ENCODE data around the gene RSPH4A. TPM values are rescaled to one million over a fixed set of nuclear protein-coding genes. Genes with fewer than 3 reads are reported as not detected.

Gene RSPH4A
- total and polyA plus RNA-seq, 10 donors: 0.17 to 1.8 (median 0.63) TPM

GRCh38 chr6:116625872-116626271 lies 9.6 kb downstream of the RSPH4A start:
- no peak for DNase-seq
- intact Hi-C loops (cut with DNase I; ENCODE audit: low total_unique reads): no loop called here
- Histone ChIP-seq H3K4me1 (peaks cover 0 to 16% (median 10%) of the 10 kb centered on the region in 6 donors), H3K4me3 (no peak overlapping the region), H3K9me3 (no peaks in the 10 kb centered on the region), H3K36me3 (no peaks in the 10 kb centered on the region), H3K27ac (no peak overlapping the region), H3K27me3 (replicated peaks in 1 of 7) (no peaks in the 10 kb centered on the region)
- WGBS, 5 donors: 74 to 89% (median 88%) methylated on average over 3 of the region's 3 CpGs
- TF ChIP-seq CTCF (IDR thresholded peaks at IDR 0.05 in 8 of 11, conservative IDR thresholded peaks at IDR 0.05 in 3 of 11) (no peak), POLR2A (IDR thresholded peaks at IDR 0.05) (no peak), POLR2AphosphoS5 (IDR thresholded peaks at IDR 0.05) (no peak)

GRCh38 chr6:116629563-116629981 lies 13.3 kb downstream of the RSPH4A start:
- Histone ChIP-seq H3K27me3 (replicated peaks in 1 of 7) (no peaks in the 10 kb centered on the region), H3K27ac (peak overlapping the region in 3 of 8 donors; percentile 5 to 37 (median 35)), H3K4me3 (no peak overlapping the region), H3K4me1 (peaks cover 0 to 29% (median 16%) of the 10 kb centered on the region in 6 donors), H3K36me3 (peaks cover 0 to 23% (median 8%) of the 10 kb centered on the region in 6 donors), H3K9me3 (no peaks in the 10 kb centered on the region)
- WGBS, 5 donors: 14 to 39% (median 32%) methylated on average over 5 of the region's 5 CpGs
- intact Hi-C loops (cut with DNase I; ENCODE audit: low total_unique reads): no loop called here
- DNase-seq: no peak
- TF ChIP-seq POLR2AphosphoS5 (IDR thresholded peaks at IDR 0.05) (peak in 1 of 3 donors; percentile 55), POLR2A (IDR thresholded peaks at IDR 0.05) (no peak)

GRCh38 chr6:116631379-116631990 lies 15.2 kb downstream of the RSPH4A start:
- WGBS, 5 donors: 36 to 44% (median 39%) methylated on average over 5 of the region's 5 CpGs
- peaks cover 0 to 29% (median 16%) of the 10 kb centered on the region in 6 donors for H3K4me1 ChIP-seq
- DNase-seq: no peak
- H3K36me3 ChIP-seq: peaks cover 0 to 39% (median 12%) of the 10 kb centered on the region in 6 donors
- intact Hi-C loops (cut with DNase I; ENCODE audit: low total_unique reads): no loop called here
- peak overlapping the region in 7 of 8 donors; percentile 2 to 57 (median 30) for H3K27ac ChIP-seq
- H3K4me3 ChIP-seq: no peak overlapping the region
- no peaks in the 10 kb centered on the region for H3K27me3 ChIP-seq (replicated peaks in 1 of 7)
- TF ChIP-seq POLR2A (IDR thresholded peaks at IDR 0.05) (no peak), POLR2AphosphoS5 (IDR thresholded peaks at IDR 0.05) (peak in 2 of 3 donors; percentile 21 to 87)
- H3K9me3 ChIP-seq: no peaks in the 10 kb centered on the region

- no peak for TF ChIP-seq POLR2A (IDR thresholded peaks at IDR 0.05)
- TF ChIP-seq CTCF (IDR thresholded peaks at IDR 0.05 in 8 of 11, conservative IDR thresholded peaks at IDR 0.05 in 3 of 11): no peak
- TF ChIP-seq POLR2AphosphoS5 (IDR thresholded peaks at IDR 0.05): no peak
- Histone ChIP-seq H3K9me3 (no peaks in the 10 kb centered on the region), H3K4me1 (peaks cover 0 to 29% (median 16%) of the 10 kb centered on the region in 6 donors), H3K4me3 (no peak overlapping the region), H3K27ac (no peak overlapping the region), H3K27me3 (replicated peaks in 1 of 7) (no peaks in the 10 kb centered on the region), H3K36me3 (peaks cover 0 to 57% (median 15%) of the 10 kb centered on the region in 6 donors)
- no peak for DNase-seq
- intact Hi-C loops (cut with DNase I; ENCODE audit: low total_unique reads): no loop called here
- 65 to 73% (median 69%) methylated on average over 2 of the region's 2 CpGs for WGBS, 5 donors
Measured at GRCh38 chr6:116633685-116634084, 17.4 kb downstream of the RSPH4A start.

- no peak overlapping the region for H3K27ac ChIP-seq
- no peak overlapping the region for H3K4me3 ChIP-seq
- intact Hi-C loops (cut with DNase I; ENCODE audit: low total_unique reads): loop anchor here (5.0 kb wide), 1 partner anchor 111 kb away; no protein-coding TSS in a partner anchor
- H3K4me1 ChIP-seq: peaks cover 0 to 4% (median 0%) of the 10 kb centered on the region in 6 donors
- H3K9me3 ChIP-seq: peaks cover 0 to 4% (median 0%) of the 10 kb centered on the region in 8 donors
- TF ChIP-seq POLR2AphosphoS5 (IDR thresholded peaks at IDR 0.05): no peak
- TF ChIP-seq POLR2A (IDR thresholded peaks at IDR 0.05): no peak
- TF ChIP-seq CTCF (IDR thresholded peaks at IDR 0.05 in 8 of 11, conservative IDR thresholded peaks at IDR 0.05 in 3 of 11): no peak
- WGBS, 5 donors: 26 to 41% (median 38%) methylated on average over 5 of the region's 5 CpGs
- no peak for DNase-seq
- H3K36me3 ChIP-seq: peaks cover 0 to 73% (median 32%) of the 10 kb centered on the region in 6 donors
- no peaks in the 10 kb centered on the region for H3K27me3 ChIP-seq (replicated peaks in 1 of 7)
Measured at GRCh38 chr6:116648156-116648555, 31.9 kb downstream of the RSPH4A start.
